Bronchial smooth muscle cell (primary cell): ENCODE measurements around the gene FCER1A. TPM values are rescaled to one million over a fixed set of nuclear protein-coding genes. Genes with fewer than 3 reads are reported as not detected.

Source experiments
- total RNA-seq: library from RNA; depleted of rRNA; stranded (reverse); fragments of >200 nt; gene quantifications from 2 replicates; pipeline ENCODE4 v1.2.1, GENCODE V29; 2014

FCER1A gene
- not detected in 2 replicates for total RNA-seq

DNA sequence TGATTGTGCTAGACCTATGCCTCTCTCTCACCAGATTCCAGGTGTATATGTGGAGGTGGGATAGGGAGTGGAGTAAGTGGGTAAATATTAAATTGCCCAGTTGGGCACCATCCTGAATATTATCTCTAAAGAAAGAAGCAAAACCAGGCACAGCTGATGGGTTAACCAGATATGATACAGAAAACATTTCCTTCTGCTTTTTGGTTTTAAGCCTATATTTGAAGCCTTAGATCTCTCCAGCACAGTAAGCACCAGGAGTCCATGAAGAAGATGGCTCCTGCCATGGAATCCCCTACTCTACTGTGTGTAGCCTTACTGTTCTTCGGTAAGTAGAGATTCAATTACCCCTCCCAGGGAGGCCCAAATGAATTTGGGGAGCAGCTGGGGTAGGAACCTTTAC lies at the start of gene FCER1A:
Gene FCER1A (plus strand): TSS at position 242 of the 400 bp plus-strand sequence. CDS start 29 bp downstream, at position 271.

Other genes with a start within 250 kb of the FCER1A start
- not detected in 2 replicates for gene AIM2, start 225.6 kb upstream of the FCER1A start, total RNA-seq
- under 0.01 TPM in 1 of 2 replicates, not detected in the other for gene CADM3, start 130.7 kb upstream of the FCER1A start, total RNA-seq
- not detected in 2 replicates for gene ACKR1, start 97.5 kb upstream of the FCER1A start, total RNA-seq
- not detected in 2 replicates for gene OR10J4, start 129.9 kb downstream of the FCER1A start, total RNA-seq
- gene OR10J1, start 137.4 kb downstream of the FCER1A start, total RNA-seq = not detected in 2 replicates
- not detected in 2 replicates for gene OR10J5, start 233.7 kb downstream of the FCER1A start, total RNA-seq